H1 (cell line): ENCODE measurements around the gene LDLRAD4. TPM values are rescaled to one million over a fixed set of nuclear protein-coding genes. Genes with fewer than 3 reads are reported as not detected.

Source experiments
- CTCF ChIA-PET: fragments of 300-600 bp; sonication (Branson Sonifier 250); formaldehyde crosslinking; loops from one replicate; lab custom pipeline; 2021; ENCODE audit not compliant: partially characterized antibody; lab: Charles Lee
- POLR2A ChIA-PET: fragments of 300-600 bp; sonication (Branson Sonifier 250); formaldehyde crosslinking; loops from one replicate; lab custom pipeline; 2021; ENCODE audit warnings: inconsistent platforms; ENCODE audit not compliant: partially characterized antibody; lab: Charles Lee
- DNase-seq, 2 experiments: peaks; one replicate each; pipeline versions ENCODE4 v3.0.0 to v3.0.0-alpha.2; 2010 to 2022; ENCODE audit warnings: low spot score in 2 of 2, low read depth in 1 of 2, mixed read lengths in 1 of 2
- FAIRE-seq: peaks from 2 replicates; lab custom pipeline; 2011; peaks lifted over from hg19 to GRCh38; lab: Jason Lieb, UNC
- H2AFZ ChIP-seq: 2 replicates; pipeline ENCODE4 v1.8.1; 2012; ENCODE audit warnings: low read length, inconsistent platforms
- H2AK5ac ChIP-seq: 2 replicates; pipeline ENCODE4 v1.6.1; 2013; ENCODE audit warnings: low read depth, low read length
- H2BK120ac ChIP-seq: replicated peaks from 2 replicates; pipeline ENCODE3; 2013; ENCODE audit warnings: low read depth, low read length, inconsistent platforms
- H2BK12ac ChIP-seq: 2 replicates; pipeline ENCODE4 v1.6.1; 2013; ENCODE audit warnings: low read depth, low read length
- H2BK15ac ChIP-seq: 2 replicates; pipeline ENCODE4 v1.6.1; 2013; ENCODE audit warnings: low read length
- H2BK20ac ChIP-seq: 2 replicates; pipeline ENCODE4 v1.6.1; 2013; ENCODE audit warnings: low read length
- H2BK5ac ChIP-seq: 2 replicates; pipeline ENCODE4 v1.6.1; 2013; ENCODE audit warnings: low read depth, low read length
- H3K14ac ChIP-seq: 2 replicates; pipeline ENCODE4 v1.6.1; 2013; ENCODE audit warnings: inconsistent platforms; ENCODE audit not compliant: insufficient read length
- H3K18ac ChIP-seq: 2 replicates; pipeline ENCODE4 v1.6.1; 2013; ENCODE audit warnings: low read length; ENCODE audit errors: extremely low read depth
- H3K23ac ChIP-seq: 2 replicates; pipeline ENCODE4 v1.6.1; 2013; ENCODE audit warnings: inconsistent platforms; ENCODE audit not compliant: insufficient read length
- H3K23me2 ChIP-seq: 2 replicates; pipeline ENCODE4 v1.6.1; 2013; ENCODE audit warnings: low read depth, low read length
- H3K27ac ChIP-seq: 2 replicates; pipeline ENCODE4 v1.6.1; 2011; ENCODE audit warnings: low read depth, low read length, inconsistent platforms
- H3K27me3 ChIP-seq, 4 experiments: replicated peaks in 1 of 4; 1 replicate in 1 of 4; 2 replicates in 3 of 4; pipeline versions ENCODE4 v1.6.1 to v1.8.1; 2011 to 2013; ENCODE audit warnings: low read length in 3 of 4, mild to moderate bottlenecking in 3 of 4, inconsistent platforms in 2 of 4, mixed read lengths in 2 of 4, moderate library complexity in 1 of 4; ENCODE audit not compliant: control insufficient read depth in 3 of 4, insufficient read depth in 3 of 4; ENCODE audit errors: extremely low read depth in 1 of 4
- H3K36me3 ChIP-seq, 4 experiments: 2 replicates each; pipeline versions ENCODE4 v1.6.1 to v1.8.1; 2011 to 2013; ENCODE audit warnings: mild to moderate bottlenecking in 4 of 4, low read length in 3 of 4, moderate library complexity in 2 of 4, control low read depth in 1 of 4, inconsistent platforms in 1 of 4; ENCODE audit not compliant: insufficient read depth in 4 of 4, control insufficient read depth in 2 of 4
- H3K4ac ChIP-seq: replicated peaks from 2 replicates; pipeline ENCODE3; 2013; ENCODE audit warnings: low read length, low read depth, mixed read lengths, inconsistent platforms; ENCODE audit not compliant: insufficient read length
- H3K4me1 ChIP-seq, 4 experiments: replicated peaks in 1 of 4; 1 replicate in 1 of 4; 2 replicates in 3 of 4; pipeline versions ENCODE4 v1.6.1 to v1.8.1; 2011 to 2013; ENCODE audit warnings: low read length in 3 of 4, inconsistent platforms in 2 of 4, mixed read lengths in 1 of 4; ENCODE audit not compliant: insufficient read depth in 4 of 4, control insufficient read depth in 3 of 4
- H3K4me2 ChIP-seq, 2 experiments: 2 replicates each; pipeline versions ENCODE4 v1.6.1 to v1.8.1; 2011 to 2013; ENCODE audit warnings: low read depth in 2 of 2, low read length in 2 of 2, control low read depth in 1 of 2, inconsistent platforms in 1 of 2, mild to moderate bottlenecking in 1 of 2; ENCODE audit not compliant: insufficient read depth in 1 of 2
- H3K4me3 ChIP-seq, 4 experiments: fragments of 200-600, 300-600 bp in 1 of 4; sonication (generic), shearing (Covaris generic), sonication (Bioruptor Twin) in 1 of 4; 2 replicates each; pipeline versions ENCODE4 v1.5.1 to v1.8.1; 2011 to 2016; ENCODE audit warnings: low read length in 4 of 4, low read depth in 3 of 4, control low read depth in 2 of 4, inconsistent platforms in 2 of 4, mild to moderate bottlenecking in 2 of 4, mixed read lengths in 1 of 4, moderate library complexity in 1 of 4; ENCODE audit not compliant: insufficient read depth in 2 of 4; ENCODE audit errors: extremely low read depth in 1 of 4
- H3K56ac ChIP-seq: replicated peaks from 2 replicates; pipeline ENCODE3; 2013; ENCODE audit warnings: low read depth, mild to moderate bottlenecking, mixed read lengths, low read length, inconsistent platforms; ENCODE audit not compliant: insufficient read length
- H3K79me1 ChIP-seq: 2 replicates; pipeline ENCODE4 v1.6.1; 2013; ENCODE audit warnings: low read depth, low read length, control low read depth
- H3K79me2 ChIP-seq, 2 experiments: 2 replicates each; pipeline versions ENCODE4 v1.6.1 to v1.8.1; 2012 to 2013; ENCODE audit warnings: low read length in 2 of 2, mild to moderate bottlenecking in 2 of 2, inconsistent platforms in 1 of 2; ENCODE audit not compliant: insufficient read depth in 2 of 2, control insufficient read depth in 1 of 2
- H3K9ac ChIP-seq, 4 experiments: replicated peaks in 1 of 4; 1 replicate in 1 of 4; 2 replicates in 3 of 4; pipeline versions ENCODE4 v1.6.1 to v1.8.1; 2011 to 2013; ENCODE audit warnings: low read depth in 3 of 4, low read length in 3 of 4, control low read depth in 2 of 4, mild to moderate bottlenecking in 2 of 4, moderate library complexity in 2 of 4, inconsistent platforms in 1 of 4; ENCODE audit errors: extremely low read depth in 1 of 4
- H3K9me3 ChIP-seq, 2 experiments: 2 replicates each; pipeline versions ENCODE4 v1.6.1 to v1.8.1; 2012 to 2013; ENCODE audit warnings: mild to moderate bottlenecking in 2 of 2, moderate library complexity in 2 of 2, control low read depth in 1 of 2, inconsistent platforms in 1 of 2, low read depth in 1 of 2, low read length in 1 of 2, mixed read lengths in 1 of 2; ENCODE audit not compliant: insufficient read depth in 2 of 2
- H4K20me1 ChIP-seq, 2 experiments: replicated peaks in 1 of 2; 2 replicates each; pipeline versions ENCODE3 to v1.8.1; 2011 to 2013; ENCODE audit warnings: inconsistent platforms in 2 of 2, low read length in 2 of 2, mild to moderate bottlenecking in 1 of 2; ENCODE audit not compliant: insufficient read depth in 2 of 2, control insufficient read depth in 1 of 2
- H4K5ac ChIP-seq: 2 replicates; pipeline ENCODE4 v1.6.1; 2013; ENCODE audit warnings: low read length, low read depth, mixed read lengths, inconsistent platforms; ENCODE audit not compliant: insufficient read length
- H4K8ac ChIP-seq: 2 replicates; pipeline ENCODE4 v1.8.0; 2013; ENCODE audit warnings: mild to moderate bottlenecking, moderate library complexity, low read length, inconsistent platforms; ENCODE audit not compliant: insufficient read depth; ENCODE audit errors: extremely low read depth
- H4K91ac ChIP-seq: replicated peaks from 2 replicates; pipeline ENCODE3; 2013; ENCODE audit warnings: low read length, mixed read lengths, inconsistent platforms; ENCODE audit not compliant: insufficient read length
- ATF3 ChIP-seq: IDR thresholded peaks from 2 replicates; pipeline ENCODE4 v1.6.1; 2011; ENCODE audit warnings: low read depth, mild to moderate bottlenecking, low read length; ENCODE audit not compliant: insufficient read depth
- BCL11A ChIP-seq, 2 experiments: IDR thresholded peaks; one replicate each; pipeline ENCODE4 v1.6.1; 2011; ENCODE audit warnings: low read depth in 2 of 2, low read length in 2 of 2, mild to moderate bottlenecking in 2 of 2
- BRCA1 ChIP-seq: IDR thresholded peaks from 2 replicates; pipeline ENCODE4 v1.6.1; 2012; ENCODE audit warnings: low read depth, low read length, improper control_type of control experiment
- CEBPB ChIP-seq: IDR thresholded peaks from 2 replicates; pipeline ENCODE4 v1.6.1; 2012; ENCODE audit warnings: low read depth, low read length
- CTCF ChIP-seq, 3 experiments: IDR thresholded peaks; 1 replicate in 2 of 3; 2 replicates in 1 of 3; pipeline versions ENCODE4 v1.5.1 to v1.6.1; 2011; ENCODE audit warnings: low read length in 3 of 3, mild to moderate bottlenecking in 3 of 3, inconsistent platforms in 2 of 3, low read depth in 1 of 3, moderate library complexity in 1 of 3; ENCODE audit not compliant: insufficient read depth in 1 of 3; ENCODE audit errors: control extremely low read depth in 1 of 3
- E2F6 ChIP-seq: IDR thresholded peaks from 2 replicates; pipeline ENCODE4 v1.6.1; 2012; ENCODE audit warnings: inconsistent platforms
- GABPA ChIP-seq: IDR thresholded peaks from 2 replicates; pipeline ENCODE4 v1.6.1; 2011; ENCODE audit warnings: mild to moderate bottlenecking, low read length, moderate library complexity, borderline replicate concordance; ENCODE audit not compliant: insufficient read depth
- POU5F1 ChIP-seq: IDR thresholded peaks from 2 replicates; pipeline ENCODE4 v1.6.1; 2011; ENCODE audit warnings: low read depth, mild to moderate bottlenecking, low read length, moderate library complexity
- RFX5 ChIP-seq: IDR thresholded peaks from 2 replicates; pipeline ENCODE4 v1.6.1; 2011; ENCODE audit warnings: low read depth, low read length, improper control_type of control experiment, borderline replicate concordance
- SP4 ChIP-seq: IDR thresholded peaks from 2 replicates; pipeline ENCODE4 v1.6.1; 2012; ENCODE audit warnings: low read length, inconsistent platforms
- SUZ12 ChIP-seq: fragments of 200-600 bp; sonication (generic); IDR thresholded peaks from 2 replicates; pipeline ENCODE4 v1.6.1; 2012; ENCODE audit warnings: mild to moderate bottlenecking, inconsistent platforms, low read length, moderate library complexity, mixed read lengths
- WGBS, 2 experiments: shearing (Covaris generic) in 1 of 2; methylation state at CpG; one replicate each; pipeline versions ENCODE4 v1.1.6 to v1.1.7; 2013 to 2015; ENCODE audit warnings: low lambda C conversion rate in 2 of 2, mixed read lengths in 2 of 2, inconsistent platforms in 1 of 2, low coverage in 1 of 2, missing lambda C conversion rate in 1 of 2; ENCODE audit not compliant: insufficient replicate concordance in 2 of 2, insufficient coverage in 1 of 2, insufficient read length in 1 of 2; ENCODE audit errors: extremely low coverage in 1 of 2, missing lambda C conversion rate in 1 of 2; 5-methylcytosine and 5-hydroxymethylcytosine counted together
- polyA plus RNA-seq, 7 experiments: library from polyadenylated mRNA; depleted of rRNA in 3 of 7; stranded (reverse) in 5 of 7; unstranded in 2 of 7; fragments of >200 nt in 5 of 7; fragments of 200-250 nt in 2 of 7; gene quantifications; 1 replicate in 5 of 7; 2 replicates in 1 of 7; 4 replicates in 1 of 7; pipeline versions ENCODE4 v1.2.1 to v1.2.3, GENCODE V29; 2011 to 2013; ENCODE audit warnings: missing spikeins in 2 of 7, mixed read lengths in 2 of 7
- total RNA-seq: library from RNA; stranded (reverse); fragmentation: NEBNext Ultra II Directional; extraction: Animal tissue kit (Norgen Biotek cat#: 25700); gene quantifications from 2 replicates; pipeline ENCODE4 v1.2.1, GENCODE V29; 2021

The LDLRAD4 gene
- total and polyA plus RNA-seq, 2 of the 8 experiments (the other 6 are each of a cell fraction or from before 2014, with no cell fraction given), result 0.77 to 1.4 TPM

DNA sequence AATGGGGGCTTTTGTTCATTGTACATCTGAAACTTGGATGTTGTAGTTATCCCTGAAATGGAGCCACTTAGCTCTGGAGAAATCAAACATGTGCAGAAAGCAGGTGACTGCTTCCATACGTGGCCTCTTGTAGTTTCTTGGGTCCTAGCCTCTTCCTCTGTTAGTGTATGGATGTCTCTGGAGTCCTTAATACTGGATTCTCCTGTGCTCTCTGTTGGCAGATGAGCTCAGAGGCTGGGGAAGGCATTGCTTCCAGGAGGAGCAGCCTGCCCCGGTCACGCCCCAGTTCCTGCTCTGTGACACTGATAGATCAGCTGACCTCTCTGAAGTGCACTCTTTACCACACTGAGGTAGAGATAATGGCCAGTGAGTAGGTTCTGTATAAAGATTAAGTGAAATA lies 176.2 kb downstream of the LDLRAD4 start:
- ChIA-PET POLR2A (no interaction called here), CTCF (interaction anchor here (0.9 to 3.5 kb wide), 3 partner anchors 11 to 178 kb away, joined by 3 to 10 read pairs (median 3); no protein-coding TSS in a partner anchor)
- Histone ChIP-seq H3K4me1 (no peaks in the 10 kb centered on the region), H3K36me3 (no peaks in the 10 kb centered on the region), H2BK12ac (no peak overlapping the region), H3K23ac (no peak overlapping the region), H3K4me2 (no peak overlapping the region), H3K56ac (no peak overlapping the region), H4K91ac (no peak overlapping the region), H2BK120ac (no peak overlapping the region), H3K9me3 (no peaks in the 10 kb centered on the region), H3K27ac (no peak overlapping the region), H2BK5ac (no peak overlapping the region), H4K20me1 (no peaks in the 10 kb centered on the region), H4K8ac (no peak overlapping the region), H3K9ac (no peak overlapping the region), H3K4ac (no peak overlapping the region), H4K5ac (no peak overlapping the region), H2BK15ac (no peak overlapping the region), H2AFZ (no peak overlapping the region), H3K14ac (no peak overlapping the region), H3K4me3 (no peak overlapping the region), H2AK5ac (no peak overlapping the region), H2BK20ac (no peak overlapping the region), H3K18ac (no peak overlapping the region), H3K23me2 (no peaks in the 10 kb centered on the region), H3K27me3 (no peaks in the 10 kb centered on the region), H3K79me2 (no peaks in the 10 kb centered on the region), H3K79me1 (no peaks in the 10 kb centered on the region)
- DNase-seq, result no peak
- WGBS, 2 experiments, result 53% methylated on average over 3 of the region's 3 CpGs; no CpG with 5 or more reads in 1 of the 2 experiments
- FAIRE-seq, result no peak
- no peak for TF ChIP-seq CEBPB
- TF ChIP-seq BRCA1, result no peak
- TF ChIP-seq POU5F1, result no peak
- TF ChIP-seq SUZ12, result no peak
- no peak for TF ChIP-seq RFX5
- no peak for TF ChIP-seq BCL11A (IDR thresholded peaks at IDR 0.05; ENCODE audit: low read depth in 2 of 2, low read length in 2 of 2)
- no peak for TF ChIP-seq SP4
- TF ChIP-seq CTCF (IDR thresholded peaks at IDR 0.05; ENCODE audit: control extremely low read depth in 1 of 3, insufficient read depth in 1 of 3, low read depth in 1 of 3, low read length in 3 of 3), result no peak
- TF ChIP-seq E2F6, result no peak
- TF ChIP-seq GABPA, result no peak
- no peak for TF ChIP-seq ATF3
